Stimulated activated naive CD8-positive, alpha-beta T cell treated with anti-CD3 and anti-CD28 coated beads, Interleukin-15, amount 100 ng/mL, for 72 hours (primary cell): ENCODE measurements around the gene RPS17.

Experiments used
- ATAC-seq: fragments of 150-1000 bp; cut with Tn5 transposase; 2 replicates; pipeline ENCODE4 v1.10.0; 2021; ENCODE audit warnings: mild to moderate bottlenecking, moderate library complexity
- DNase-seq, 2 donors: peaks; one replicate each; pipeline ENCODE4 v3.0.0; 2021 to 2022
- H3K27ac Mint-ChIP-seq, 2 donors: one replicate each; pipeline ENCODE4 v1.8.0; 2022; ENCODE audit warnings: mild to moderate bottlenecking in 2 of 2, mixed read lengths in 2 of 2, moderate library complexity in 2 of 2
- H3K27me3 Mint-ChIP-seq: one replicate; pipeline ENCODE4 v1.8.0; 2022; ENCODE audit warnings: mixed read lengths
- H3K4me1 Mint-ChIP-seq: one replicate; pipeline ENCODE4 v1.8.0; 2022; ENCODE audit warnings: mild to moderate bottlenecking, mixed read lengths
- H3K4me3 Mint-ChIP-seq, 2 donors: one replicate each; pipeline ENCODE4 v1.8.0; 2022; ENCODE audit warnings: mild to moderate bottlenecking in 2 of 2, mixed read lengths in 2 of 2, moderate library complexity in 1 of 2
- H3K9me3 Mint-ChIP-seq, 2 donors: one replicate each; pipeline ENCODE4 v1.8.0; 2022; ENCODE audit warnings: mixed read lengths in 2 of 2

The RPS17 gene

GRCh38 chr15:82540055-82540983 lies at the start of gene RPS17:
TSS of gene RPS17 (minus strand) at chr15:82540457. CDS start at chr15:82540428, 29 bp downstream.
- Mint-ChIP-seq H3K4me1 (peaks cover 53% of the 10 kb centered on the region), H3K27ac (peak within 1 kb of the TSS; percentile 99), H3K9me3 (no peaks in the 10 kb centered on the region), H3K4me3 (peak within 1 kb of the TSS; percentile 92 to 95), H3K27me3 (no peaks in the 10 kb centered on the region)
- DNase-seq (peak; percentile 99 to 100), ATAC-seq (peak; percentile 95)

- Mint-ChIP-seq H3K4me1 (no peaks in the 10 kb centered on the region), H3K27me3 (no peaks in the 10 kb centered on the region), H3K27ac (peak overlapping the region in 1 of 2 donors; percentile 42), H3K9me3 (no peaks in the 10 kb centered on the region), H3K4me3 (no peak overlapping the region)
- ATAC-seq (no peak), DNase-seq (no peak)
Measured at GRCh38 chr15:82587805-82588204, 47.5 kb upstream of the RPS17 start.

GRCh38 chr15:82585072-82585471 lies 44.8 kb upstream of the RPS17 start:
- ATAC-seq = no peak
- peaks cover 8% of the 10 kb centered on the region for H3K27me3 Mint-ChIP-seq
- H3K27ac Mint-ChIP-seq = no peak overlapping the region
- no peak overlapping the region for H3K4me3 Mint-ChIP-seq
- no peaks in the 10 kb centered on the region for H3K4me1 Mint-ChIP-seq
- H3K9me3 Mint-ChIP-seq = no peaks in the 10 kb centered on the region
- DNase-seq = no peak

- DNase-seq (no peak), ATAC-seq (no peak)
- peaks cover 8% of the 10 kb centered on the region for H3K27me3 Mint-ChIP-seq
- no peaks in the 10 kb centered on the region for H3K9me3 Mint-ChIP-seq
- H3K27ac Mint-ChIP-seq = no peak overlapping the region
- no peak overlapping the region for H3K4me3 Mint-ChIP-seq
- H3K4me1 Mint-ChIP-seq = no peaks in the 10 kb centered on the region
Measured at GRCh38 chr15:82580713-82581112, 40.5 kb upstream of the RPS17 start.

- ATAC-seq (no peak), DNase-seq (no peak)
- Mint-ChIP-seq H3K27me3 (peaks cover 29% of the 10 kb centered on the region), H3K4me1 (no peaks in the 10 kb centered on the region), H3K9me3 (no peaks in the 10 kb centered on the region), H3K4me3 (no peak overlapping the region), H3K27ac (no peak overlapping the region)
Measured at GRCh38 chr15:82575335-82575734, 35.1 kb upstream of the RPS17 start.

GRCh38 chr15:82572986-82573385 lies 32.7 kb upstream of the RPS17 start:
- no peak overlapping the region for H3K4me3 Mint-ChIP-seq
- no peaks in the 10 kb centered on the region for H3K9me3 Mint-ChIP-seq
- no peaks in the 10 kb centered on the region for H3K4me1 Mint-ChIP-seq

GRCh38 chr15:82572311-82572710 lies 32.1 kb upstream of the RPS17 start:
- no peak overlapping the region for H3K4me3 Mint-ChIP-seq
- H3K4me1 Mint-ChIP-seq = no peaks in the 10 kb centered on the region
- ATAC-seq = no peak
- H3K9me3 Mint-ChIP-seq = no peaks in the 10 kb centered on the region
- peak overlapping the region in 1 of 2 donors; percentile 76 for H3K27ac Mint-ChIP-seq
- DNase-seq = no peak
- H3K27me3 Mint-ChIP-seq = peaks cover 29% of the 10 kb centered on the region

More at GRCh38 chr15:82572986-82573385, 32.7 kb upstream of the RPS17 start:
- H3K27ac Mint-ChIP-seq = no peak overlapping the region
- DNase-seq = no peak
- peaks cover 29% of the 10 kb centered on the region for H3K27me3 Mint-ChIP-seq
- ATAC-seq = no peak

GRCh38 chr15:82571722-82572222 lies 31.5 kb upstream of the RPS17 start:
- Mint-ChIP-seq H3K4me1 (no peaks in the 10 kb centered on the region), H3K9me3 (no peaks in the 10 kb centered on the region), H3K27me3 (peaks cover 29% of the 10 kb centered on the region), H3K27ac (peak overlapping the region in 1 of 2 donors; percentile 76), H3K4me3 (no peak overlapping the region)
- ATAC-seq (no peak), DNase-seq (no peak)

GRCh38 chr15:82570721-82571508 lies 30.7 kb upstream of the RPS17 start:
- H3K9me3 Mint-ChIP-seq = no peaks in the 10 kb centered on the region
- no peak for DNase-seq
- no peak overlapping the region for H3K27ac Mint-ChIP-seq
- H3K4me3 Mint-ChIP-seq = no peak overlapping the region
- ATAC-seq = no peak
- H3K27me3 Mint-ChIP-seq = peaks cover 29% of the 10 kb centered on the region
- H3K4me1 Mint-ChIP-seq = no peaks in the 10 kb centered on the region

GRCh38 chr15:82569834-82570233 lies 29.6 kb upstream of the RPS17 start:
- no peak overlapping the region for H3K4me3 Mint-ChIP-seq
- H3K4me1 Mint-ChIP-seq = no peaks in the 10 kb centered on the region
- no peak for DNase-seq
- ATAC-seq = no peak
- peaks cover 29% of the 10 kb centered on the region for H3K27me3 Mint-ChIP-seq
- no peak overlapping the region for H3K27ac Mint-ChIP-seq
- H3K9me3 Mint-ChIP-seq = no peaks in the 10 kb centered on the region

- no peaks in the 10 kb centered on the region for H3K4me1 Mint-ChIP-seq
- H3K9me3 Mint-ChIP-seq = no peaks in the 10 kb centered on the region
- no peak for ATAC-seq
- DNase-seq = no peak
- no peak overlapping the region for H3K27ac Mint-ChIP-seq
- H3K27me3 Mint-ChIP-seq = peaks cover 29% of the 10 kb centered on the region
- H3K4me3 Mint-ChIP-seq = no peak overlapping the region
Measured at GRCh38 chr15:82568986-82569385, 28.7 kb upstream of the RPS17 start.

- H3K27me3 Mint-ChIP-seq = peaks cover 19% of the 10 kb centered on the region
Measured at GRCh38 chr15:82567661-82568060, 27.4 kb upstream of the RPS17 start.

GRCh38 chr15:82566690-82567089 lies 26.4 kb upstream of the RPS17 start:
- Mint-ChIP-seq H3K27ac (no peak overlapping the region), H3K4me1 (no peaks in the 10 kb centered on the region), H3K4me3 (no peak overlapping the region), H3K9me3 (no peaks in the 10 kb centered on the region), H3K27me3 (peaks cover 9% of the 10 kb centered on the region)
- DNase-seq = no peak
- no peak for ATAC-seq

More at GRCh38 chr15:82567661-82568060, 27.4 kb upstream of the RPS17 start:
- Mint-ChIP-seq H3K4me3 (no peak overlapping the region), H3K9me3 (no peaks in the 10 kb centered on the region), H3K4me1 (no peaks in the 10 kb centered on the region), H3K27ac (no peak overlapping the region)
- ATAC-seq (no peak), DNase-seq (no peak)

GRCh38 chr15:82558502-82558901 lies 18.2 kb upstream of the RPS17 start:
- Mint-ChIP-seq H3K27ac (no peak overlapping the region), H3K27me3 (no peaks in the 10 kb centered on the region), H3K4me1 (no peaks in the 10 kb centered on the region), H3K9me3 (no peaks in the 10 kb centered on the region), H3K4me3 (no peak overlapping the region)
- DNase-seq (no peak), ATAC-seq (no peak)

GRCh38 chr15:82556315-82557035 lies 16.2 kb upstream of the RPS17 start:
- no peak for ATAC-seq
- H3K27me3 Mint-ChIP-seq = no peaks in the 10 kb centered on the region
- H3K4me3 Mint-ChIP-seq = no peak overlapping the region

More at GRCh38 chr15:82556315-82557035, 16.2 kb upstream of the RPS17 start:
- no peaks in the 10 kb centered on the region for H3K9me3 Mint-ChIP-seq
- no peaks in the 10 kb centered on the region for H3K4me1 Mint-ChIP-seq
- no peak for DNase-seq
- H3K27ac Mint-ChIP-seq = no peak overlapping the region
